Measurements from ENCODE around the gene DHX35. TPM values are rescaled to one million over a fixed set of nuclear protein-coding genes. Genes with fewer than 3 reads are reported as not detected.

The DHX35 gene
- total and polyA plus RNA-seq, 2 of the 8 experiments (the other 6 are each of a cell fraction or from before 2014, with no cell fraction given) = 21.9 to 27.7 TPM

- no peak overlapping the region for H3K27ac ChIP-seq (ENCODE audit: low read depth, low read length)
- H3K79me1 ChIP-seq (ENCODE audit: low read depth, low read length) = no peaks in the 10 kb centered on the region
- H3K56ac ChIP-seq (replicated peaks; ENCODE audit: insufficient read length, low read depth, low read length) = no peak overlapping the region
- no peak for TF ChIP-seq NANOG (IDR thresholded peaks at IDR 0.05; ENCODE audit: insufficient read depth, low read depth, low read length, poor library complexity, severe bottlenecking)
- TF ChIP-seq RBBP5 (IDR thresholded peaks at IDR 0.05; ENCODE audit: borderline replicate concordance, low read depth, low read length) = no peak
- TF ChIP-seq ATF2 (IDR thresholded peaks at IDR 0.05; ENCODE audit: low read length) = no peak
- TF ChIP-seq TAF7 (optimal IDR thresholded peaks at IDR 0.05; ENCODE audit: borderline replicate concordance, low read depth, low read length) = no peak
- TF ChIP-seq ZNF274 (IDR thresholded peaks at IDR 0.05; ENCODE audit: borderline replicate concordance, extremely low read depth, low read length) = no peak
- no peak for TF ChIP-seq SAP30 (IDR thresholded peaks at IDR 0.05; ENCODE audit: insufficient read depth, insufficient replicate concordance, low read length)
- no peak overlapping the region for H4K5ac ChIP-seq (ENCODE audit: insufficient read length, low read depth, low read length)
- no peak overlapping the region for H4K91ac ChIP-seq (replicated peaks; ENCODE audit: insufficient read length, low read length)
- no peak overlapping the region for H2BK12ac ChIP-seq (ENCODE audit: low read depth, low read length)
- no peak for FAIRE-seq
- DNase-seq (ENCODE audit: low read depth in 1 of 2, low spot score in 2 of 2) = no peak
- no peak overlapping the region for H2BK20ac ChIP-seq (ENCODE audit: low read length)
- no peak overlapping the region for H4K8ac ChIP-seq (ENCODE audit: extremely low read depth, insufficient read depth, low read length)
- no peak overlapping the region for H3K9ac ChIP-seq (replicated peaks in 1 of 4; ENCODE audit: extremely low read depth in 1 of 4, low read depth in 3 of 4, low read length in 3 of 4)
- H3K14ac ChIP-seq (ENCODE audit: insufficient read length) = no peak overlapping the region
- 65% methylated on average over 2 of the region's 2 CpGs; no CpG with 5 or more reads in 1 of the 2 experiments for WGBS, 2 experiments (ENCODE audit: extremely low coverage in 1 of 2, insufficient coverage in 1 of 2, insufficient read length in 1 of 2, insufficient replicate concordance in 2 of 2, low coverage in 1 of 2, low lambda C conversion rate in 2 of 2, missing lambda C conversion rate in 1 of 2)
- H2AK5ac ChIP-seq (ENCODE audit: low read depth, low read length) = no peak overlapping the region
- no peak overlapping the region for H2BK120ac ChIP-seq (replicated peaks; ENCODE audit: low read depth, low read length)
- H3K9me3 ChIP-seq (ENCODE audit: insufficient read depth in 2 of 2, low read depth in 1 of 2, low read length in 1 of 2) = no peaks in the 10 kb centered on the region
- 0 out of 7 replicates have a peak, but pooled peaks cover 0 to 1% (median 0%) of the 10 kb centered on the region in 4 experiments for H3K4me1 ChIP-seq (replicated peaks in 1 of 4; ENCODE audit: control insufficient read depth in 3 of 4, insufficient read depth in 4 of 4, low read length in 3 of 4)
- POLR2A ChIA-PET (ENCODE audit: partially characterized antibody) = no interaction called here
- H3K4me2 ChIP-seq (ENCODE audit: insufficient read depth in 1 of 2, low read depth in 2 of 2, low read length in 2 of 2) = no peak overlapping the region
- no peak overlapping the region for H2BK15ac ChIP-seq (ENCODE audit: low read length)
- no peaks in the 10 kb centered on the region for H3K27me3 ChIP-seq (replicated peaks in 1 of 4; ENCODE audit: control insufficient read depth in 3 of 4, extremely low read depth in 1 of 4, insufficient read depth in 3 of 4, low read length in 3 of 4)
- H2AFZ ChIP-seq (ENCODE audit: low read length) = no peak overlapping the region
- no peaks in the 10 kb centered on the region for H3K23me2 ChIP-seq (ENCODE audit: low read depth, low read length)
- H2BK5ac ChIP-seq (ENCODE audit: low read depth, low read length) = no peak overlapping the region
- no peak overlapping the region for H3K4ac ChIP-seq (replicated peaks; ENCODE audit: insufficient read length, low read depth, low read length)
- peaks cover 0 to 43% (median 22%) of the 10 kb centered on the region in 4 experiments; a peak in 7 of 8 replicates for H3K36me3 ChIP-seq (ENCODE audit: control insufficient read depth in 2 of 4, insufficient read depth in 4 of 4, low read length in 3 of 4)
- no peaks in the 10 kb centered on the region for H3K79me2 ChIP-seq (ENCODE audit: control insufficient read depth in 1 of 2, insufficient read depth in 2 of 2, low read length in 2 of 2)
- no peak overlapping the region for H3K4me3 ChIP-seq (ENCODE audit: extremely low read depth in 1 of 4, insufficient read depth in 2 of 4, low read depth in 3 of 4, low read length in 4 of 4)
- CTCF ChIA-PET (ENCODE audit: partially characterized antibody) = no interaction called here
- H4K20me1 ChIP-seq (replicated peaks in 1 of 2; ENCODE audit: control insufficient read depth in 1 of 2, insufficient read depth in 2 of 2, low read length in 2 of 2) = peaks cover 0 to 2% of the 10 kb centered on the region in 2 experiments
- H3K23ac ChIP-seq (ENCODE audit: insufficient read length) = no peak overlapping the region
- H3K18ac ChIP-seq (ENCODE audit: extremely low read depth, low read length) = no peak overlapping the region
Observed at GRCh38 chr20:39016506-39016905, 54.4 kb downstream of the DHX35 start.
